DND-41 (cell line): Measurements from ENCODE around the gene VPS16.

Source experiments
- ATAC-seq: fragments of 200-7000 bp; cut with Tn5 transposase; 3 replicates; pipeline ENCODE4 v1.9.1; 2021; ENCODE audit warnings: low read depth; ENCODE audit not compliant: insufficient read depth
- DNase-seq: peaks from one replicate; pipeline ENCODE4 v3.0.0-alpha.2; 2020
- H2AFZ ChIP-seq: 2 replicates; pipeline ENCODE4 v1.6.0; 2012; ENCODE audit warnings: low read depth, low read length
- H3K27ac ChIP-seq: 2 replicates; pipeline ENCODE4 v1.5.1; 2012; ENCODE audit warnings: low read length, inconsistent platforms
- H3K27me3 ChIP-seq: fragments of 200-600 bp; sonication (generic); 2 replicates; pipeline ENCODE4 v1.6.0; 2012; ENCODE audit warnings: low read length, mild to moderate bottlenecking, inconsistent platforms; ENCODE audit not compliant: insufficient read depth, poor library complexity
- H3K36me3 ChIP-seq: 2 replicates; pipeline ENCODE4 v1.5.1; 2012; ENCODE audit warnings: low read length, inconsistent platforms; ENCODE audit not compliant: insufficient read depth
- H3K4me1 ChIP-seq: 2 replicates; pipeline ENCODE4 v1.5.1; 2012; ENCODE audit warnings: mild to moderate bottlenecking, low read length; ENCODE audit not compliant: insufficient read depth
- H3K4me2 ChIP-seq: 2 replicates; pipeline ENCODE4 v1.6.0; 2012; ENCODE audit warnings: mild to moderate bottlenecking, moderate library complexity, low read length, inconsistent platforms; ENCODE audit not compliant: insufficient read depth
- H3K4me3 ChIP-seq, 2 experiments: fragments of 200-600 bp in 1 of 2; shearing (Covaris generic) in 1 of 2; 2 replicates each; pipeline ENCODE4 v1.5.1; 2012 to 2016; ENCODE audit warnings: inconsistent platforms in 2 of 2, low read length in 2 of 2, mild to moderate bottlenecking in 2 of 2, low read depth in 1 of 2, moderate library complexity in 1 of 2
- H3K79me2 ChIP-seq: 2 replicates; pipeline ENCODE4 v1.6.0; 2012; ENCODE audit warnings: low read length, inconsistent platforms; ENCODE audit not compliant: insufficient read depth
- H3K9ac ChIP-seq: 2 replicates; pipeline ENCODE4 v1.6.0; 2012; ENCODE audit warnings: low read depth, mild to moderate bottlenecking, inconsistent platforms, low read length, moderate library complexity
- H3K9me3 ChIP-seq: 2 replicates; pipeline ENCODE4 v1.5.1; 2012; ENCODE audit warnings: low read length, moderate library complexity, mild to moderate bottlenecking, inconsistent platforms; ENCODE audit not compliant: insufficient read depth, severe bottlenecking
- H4K20me1 ChIP-seq: 2 replicates; pipeline ENCODE4 v1.6.0; 2012; ENCODE audit warnings: low read length; ENCODE audit not compliant: insufficient read depth
- EZH2 ChIP-seq: IDR thresholded peaks from 3 replicates; pipeline ENCODE4 v1.6.1; 2012; ENCODE audit warnings: borderline replicate concordance, low read depth, mild to moderate bottlenecking, moderate library complexity, low read length, inconsistent platforms; ENCODE audit not compliant: severe bottlenecking
- TF ChIP-seq, protein P1 (sequence below): IDR thresholded peaks from 2 replicates; pipeline ENCODE4 v1.5.1; 2012; ENCODE audit warnings: borderline replicate concordance, low read length, moderate library complexity, mild to moderate bottlenecking; ENCODE audit not compliant: poor library complexity, severe bottlenecking; ENCODE audit errors: extremely low read depth

Gene VPS16

DNA sequence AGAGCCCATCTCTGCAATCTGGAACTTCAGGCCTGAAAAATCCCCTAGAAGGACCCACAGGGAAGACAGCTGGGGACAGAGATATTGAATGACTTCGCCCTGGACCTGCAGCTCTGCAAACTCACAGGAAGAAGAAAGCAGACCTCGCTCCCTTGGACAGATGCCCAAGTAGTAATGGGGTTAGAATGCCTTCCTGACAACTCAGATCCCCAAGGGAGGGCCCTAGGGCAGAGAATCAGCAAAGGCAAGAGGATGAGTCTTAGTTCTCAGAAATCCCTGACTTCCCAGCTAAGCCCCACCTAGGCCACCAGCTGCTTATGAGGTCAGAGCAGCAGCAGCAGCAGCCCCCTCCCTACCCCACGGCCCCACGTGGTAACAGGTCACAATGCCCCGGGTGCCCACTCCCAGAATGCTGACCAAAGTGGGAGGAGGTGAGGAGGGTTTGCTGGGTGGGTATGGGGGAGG, 25.9 kb upstream of the VPS16 start, which contains the start of gene C20orf141:
C20orf141 (plus strand) TSS at position 401 of the 465 bp plus-strand sequence. CDS start 198 bp downstream, outside the sequence.
- ATAC-seq = peak; percentile 40

DNA sequence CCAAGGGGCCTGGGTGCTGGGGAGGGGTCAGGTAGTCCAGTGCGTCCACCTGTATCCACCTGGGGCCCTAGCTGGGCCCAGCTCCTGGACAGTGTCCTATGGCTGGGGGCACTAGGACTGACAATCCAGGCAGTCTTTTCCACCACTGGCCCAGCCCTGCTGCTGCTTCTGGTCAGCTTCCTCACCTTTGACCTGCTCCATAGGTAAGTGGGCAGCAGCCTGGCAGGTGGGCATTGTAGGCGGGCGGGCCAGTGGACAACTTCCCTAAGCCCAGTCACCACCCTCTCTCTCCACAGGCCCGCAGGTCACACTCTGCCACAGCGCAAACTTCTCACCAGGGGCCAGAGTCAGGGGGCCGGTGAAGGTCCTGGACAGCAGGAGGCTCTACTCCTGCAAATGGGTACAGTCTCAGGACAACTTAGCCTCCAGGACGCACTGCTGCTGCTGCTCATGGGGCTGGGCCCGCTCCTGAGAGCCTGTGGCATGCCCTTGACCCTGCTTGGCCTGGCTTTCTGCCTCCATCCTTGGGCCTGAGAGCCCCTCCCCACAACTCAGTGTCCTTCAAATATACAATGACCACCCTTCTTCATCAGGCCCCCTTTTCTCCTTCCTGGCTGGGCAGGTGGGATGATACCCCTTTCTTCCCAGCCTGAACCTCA, 25.2 kb upstream of the VPS16 start:
- no peak for TF ChIP-seq EZH2
- TF ChIP-seq, protein P1, sequence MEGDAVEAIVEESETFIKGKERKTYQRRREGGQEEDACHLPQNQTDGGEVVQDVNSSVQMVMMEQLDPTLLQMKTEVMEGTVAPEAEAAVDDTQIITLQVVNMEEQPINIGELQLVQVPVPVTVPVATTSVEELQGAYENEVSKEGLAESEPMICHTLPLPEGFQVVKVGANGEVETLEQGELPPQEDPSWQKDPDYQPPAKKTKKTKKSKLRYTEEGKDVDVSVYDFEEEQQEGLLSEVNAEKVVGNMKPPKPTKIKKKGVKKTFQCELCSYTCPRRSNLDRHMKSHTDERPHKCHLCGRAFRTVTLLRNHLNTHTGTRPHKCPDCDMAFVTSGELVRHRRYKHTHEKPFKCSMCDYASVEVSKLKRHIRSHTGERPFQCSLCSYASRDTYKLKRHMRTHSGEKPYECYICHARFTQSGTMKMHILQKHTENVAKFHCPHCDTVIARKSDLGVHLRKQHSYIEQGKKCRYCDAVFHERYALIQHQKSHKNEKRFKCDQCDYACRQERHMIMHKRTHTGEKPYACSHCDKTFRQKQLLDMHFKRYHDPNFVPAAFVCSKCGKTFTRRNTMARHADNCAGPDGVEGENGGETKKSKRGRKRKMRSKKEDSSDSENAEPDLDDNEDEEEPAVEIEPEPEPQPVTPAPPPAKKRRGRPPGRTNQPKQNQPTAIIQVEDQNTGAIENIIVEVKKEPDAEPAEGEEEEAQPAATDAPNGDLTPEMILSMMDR = no peak
- no peak for DNase-seq
- peaks cover 56% of the 10 kb centered on the region for H4K20me1 ChIP-seq
- peaks cover 4% of the 10 kb centered on the region for H3K9me3 ChIP-seq
- no peak overlapping the region for H3K9ac ChIP-seq
- no peaks in the 10 kb centered on the region for H3K79me2 ChIP-seq
- no peaks in the 10 kb centered on the region for H3K4me1 ChIP-seq
- H3K27me3 ChIP-seq = peaks cover 32% of the 10 kb centered on the region
- no peak overlapping the region for H3K4me3 ChIP-seq
- H3K4me2 ChIP-seq = no peak overlapping the region
- H3K36me3 ChIP-seq = no peaks in the 10 kb centered on the region
- ATAC-seq = no peak
- no peak overlapping the region for H2AFZ ChIP-seq
- H3K27ac ChIP-seq = no peak overlapping the region

More for the DNA sequence above, 25.9 kb upstream of the VPS16 start, which contains the start of gene C20orf141:
- peaks cover 49% of the 10 kb centered on the region for H4K20me1 ChIP-seq
- H2AFZ ChIP-seq = no peak within 1 kb of the TSS
- H3K4me3 ChIP-seq = no peak within 1 kb of the TSS
- H3K27ac ChIP-seq = no peak within 1 kb of the TSS
- H3K9me3 ChIP-seq = peaks cover 4% of the 10 kb centered on the region
- no peaks in the 10 kb centered on the region for H3K36me3 ChIP-seq
- H3K9ac ChIP-seq = no peak within 1 kb of the TSS
- no peak for TF ChIP-seq EZH2
- TF ChIP-seq, protein P1 = no peak
- no peaks in the 10 kb centered on the region for H3K4me1 ChIP-seq
- no peaks in the 10 kb centered on the region for H3K79me2 ChIP-seq
- no peak for DNase-seq
- H3K4me2 ChIP-seq = no peak within 1 kb of the TSS
- peaks cover 25% of the 10 kb centered on the region for H3K27me3 ChIP-seq

DNA sequence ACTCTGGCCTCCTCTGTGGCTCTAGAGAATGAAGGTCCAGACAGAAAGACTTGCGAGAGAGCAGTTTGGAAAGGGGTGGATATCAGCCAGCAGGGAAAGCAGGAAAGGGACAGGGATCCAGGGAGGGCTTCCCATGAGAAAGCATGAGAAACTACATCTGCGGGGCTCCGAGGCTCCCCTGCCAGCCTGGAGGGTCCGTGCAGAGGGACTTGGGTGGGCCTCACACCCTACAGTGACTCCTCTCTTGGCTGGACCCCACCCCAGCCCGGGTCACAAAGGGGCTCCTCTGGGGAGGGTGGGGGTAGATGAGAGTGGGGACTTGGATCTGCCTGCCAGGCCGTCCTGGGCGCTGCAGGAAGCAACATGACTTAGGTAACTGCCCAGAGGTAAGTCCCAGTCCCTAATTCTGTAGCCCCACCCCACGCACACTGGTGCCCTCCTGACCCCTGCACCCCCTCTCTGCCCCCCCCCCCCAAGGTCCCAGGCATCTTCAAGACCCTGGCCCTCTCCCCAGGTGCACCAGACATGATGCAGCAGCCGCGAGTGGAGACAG, 24.4 kb upstream of the VPS16 start, which contains the start of gene TMEM239:
TMEM239 (plus strand) TSS at position 335 of the 553 bp plus-strand sequence; CDS start at position 526, 191 bp downstream.
- H3K27ac ChIP-seq = no peak within 1 kb of the TSS
- H3K9me3 ChIP-seq = peaks cover 4% of the 10 kb centered on the region
- H3K36me3 ChIP-seq = no peaks in the 10 kb centered on the region
- H2AFZ ChIP-seq = no peak within 1 kb of the TSS
- peaks cover 33% of the 10 kb centered on the region for H3K27me3 ChIP-seq
- no peak for DNase-seq
- no peaks in the 10 kb centered on the region for H3K79me2 ChIP-seq
- H3K4me1 ChIP-seq = peaks cover 6% of the 10 kb centered on the region
- H3K4me2 ChIP-seq = no peak within 1 kb of the TSS
- no peak for TF ChIP-seq EZH2
- TF ChIP-seq, protein P1 = no peak
- no peak within 1 kb of the TSS for H3K4me3 ChIP-seq
- H4K20me1 ChIP-seq = peaks cover 64% of the 10 kb centered on the region
- ATAC-seq = no peak
- H3K9ac ChIP-seq = no peak within 1 kb of the TSS
